Kidney tubule cell (primary cell): Measurements from ENCODE around the gene OXSM.

Experiments used
- DNase-seq: peaks from one replicate; pipeline ENCODE4 v3.0.0-alpha.2; 2018; ENCODE audit warnings: low spot score

OXSM gene

GRCh38 chr3:25804676-25805075 lies 14.8 kb downstream of the OXSM start:
- DNase-seq = no peak

- no peak for DNase-seq
Measured at GRCh38 chr3:25812644-25813043, 22.8 kb downstream of the OXSM start.

GRCh38 chr3:25817107-25817506 lies 27.2 kb downstream of the OXSM start:
- DNase-seq = no peak

- DNase-seq = peak; percentile 25
Measured at GRCh38 chr3:25817638-25818037, 27.7 kb downstream of the OXSM start.

- DNase-seq = no peak
Measured at GRCh38 chr3:25818335-25818734, 28.4 kb downstream of the OXSM start.

- peak; percentile 98 for DNase-seq
Measured at GRCh38 chr3:25820366-25820765, 30.5 kb downstream of the OXSM start.

GRCh38 chr3:25820816-25821486 lies 31.1 kb downstream of the OXSM start:
- no peak for DNase-seq

GRCh38 chr3:25821746-25822573 lies 32.1 kb downstream of the OXSM start:
- DNase-seq = peak; percentile 14

- no peak for DNase-seq
Measured at GRCh38 chr3:25823314-25823713, 33.4 kb downstream of the OXSM start.

GRCh38 chr3:25826510-25826909 lies 36.6 kb downstream of the OXSM start:
- DNase-seq = no peak

- no peak for DNase-seq
Measured at GRCh38 chr3:25830373-25831280, 40.7 kb downstream of the OXSM start.

- DNase-seq = peak; percentile 55
Measured at GRCh38 chr3:25831578-25831977, 41.7 kb downstream of the OXSM start.

- DNase-seq = no peak
Measured at GRCh38 chr3:25834346-25834745, 44.5 kb downstream of the OXSM start.

- no peak for DNase-seq
Measured at GRCh38 chr3:25836579-25836978, 46.7 kb downstream of the OXSM start.

- no peak for DNase-seq
Measured at GRCh38 chr3:25837038-25837437, 47.1 kb downstream of the OXSM start.

GRCh38 chr3:25840099-25840498 lies 50.2 kb downstream of the OXSM start:
- DNase-seq = no peak

GRCh38 chr3:25843332-25843731 lies 53.4 kb downstream of the OXSM start:
- peak; percentile 20 for DNase-seq
